ENCODE data around the gene VIPAS39.

VIPAS39 gene

GRCh38 chr14:77498984-77499527 lies 41.7 kb upstream of the VIPAS39 start:
- Histone ChIP-seq H3K4me1 (ENCODE audit: control insufficient read depth, insufficient read depth, low read length) (no peaks in the 10 kb centered on the region), H3K27ac (ENCODE audit: extremely low read depth, low read depth, low read length) (no peak overlapping the region; the same call in 1 of the 2 replicates), H3K4me3 (ENCODE audit: low read depth, low read length) (peak overlapping the region; percentile 53), H3K36me3 (ENCODE audit: control insufficient read depth in 2 of 2, insufficient read depth in 1 of 2, low read length in 2 of 2) (no peaks in the 10 kb centered on the region; a peak in 1 of 3 replicates), H3K9me3 (ENCODE audit: control insufficient read depth, insufficient read depth, low read depth, low read length) (no peaks in the 10 kb centered on the region)
- ChIA-PET CTCF (interaction anchor here (1.2 kb wide), 1 partner anchor 40 kb away, joined by 3 read pairs; no protein-coding TSS in a partner anchor), POLR2A (interaction anchor here (1.1 kb wide), 1 partner anchor 41 kb away, joined by 3 read pairs; no protein-coding TSS in a partner anchor)
- 0 out of 2 replicates have a peak, but pooled peaks have one; percentile 11 for TF ChIP-seq PATZ1 (tag by site-specific recombination; IDR thresholded peaks at IDR 0.05)
- TF ChIP-seq ZBTB26 (tag by site-specific recombination; optimal IDR thresholded peaks at IDR 0.05), result peak; percentile 53
- TF ChIP-seq TCF7L2 (IDR thresholded peaks at IDR 0.05; ENCODE audit: borderline replicate concordance, low read depth, low read length), result peak; percentile 95
- peak; percentile 84 for TF ChIP-seq ZFHX2 (tag by site-specific recombination; conservative IDR thresholded peaks at IDR 0.05)
- TF ChIP-seq BCL6B (tag by site-specific recombination; IDR thresholded peaks at IDR 0.05), result no peak

- peak; percentile 57 for TF ChIP-seq GLIS2 (tag by site-specific recombination; IDR thresholded peaks at IDR 0.05)
- TF ChIP-seq GLIS1 (tag by site-specific recombination; IDR thresholded peaks at IDR 0.05), result peak; percentile 51; the same call in 1 of the 2 replicates
- no peak for TF ChIP-seq HIC1 (tag by site-specific recombination; IDR thresholded peaks at IDR 0.05)
- TF ChIP-seq ZSCAN5A (tag by site-specific recombination; IDR thresholded peaks at IDR 0.05), result no peak
- TF ChIP-seq ZIC2 (tag by site-specific recombination; IDR thresholded peaks at IDR 0.05), result peak; percentile 28; the same call in 1 of the 2 replicates
- TF ChIP-seq ZBTB26 (tag by site-specific recombination; optimal IDR thresholded peaks at IDR 0.05), result peak; percentile 77
- peak; percentile 32 for TF ChIP-seq SP2 (tag by site-specific recombination; IDR thresholded peaks at IDR 0.05)
- no peak for TF ChIP-seq ZNF23 (tag by site-specific recombination; IDR thresholded peaks at IDR 0.05; ENCODE audit: borderline replicate concordance)
- TF ChIP-seq ZNF223 (tag by site-specific recombination; IDR thresholded peaks at IDR 0.05), result 0 out of 2 replicates have a peak, but pooled peaks have one; percentile 62
- TF ChIP-seq ZSCAN30 (tag by site-specific recombination; IDR thresholded peaks at IDR 0.05), result 0 out of 2 replicates have a peak, but pooled peaks have one; percentile 29
- Histone ChIP-seq H3K4me3 (ENCODE audit: low read depth, low read length) (peak within 1 kb of the TSS; percentile 53), H3K36me3 (ENCODE audit: control insufficient read depth in 2 of 2, insufficient read depth in 1 of 2, low read length in 2 of 2) (no peaks in the 10 kb centered on the region), H3K27ac (ENCODE audit: extremely low read depth, low read depth, low read length) (peak within 1 kb of the TSS; percentile 11; the same call in 1 of the 2 replicates), H3K4me1 (ENCODE audit: control insufficient read depth, insufficient read depth, low read length) (no peaks in the 10 kb centered on the region), H3K9me3 (ENCODE audit: control insufficient read depth, insufficient read depth, low read depth, low read length) (no peaks in the 10 kb centered on the region)
- ChIA-PET CTCF (interaction anchor here (0.7 to 1.2 kb wide), 2 partner anchors 40 to 222 kb away, joined by 3 read pairs; no protein-coding TSS in a partner anchor), POLR2A (interaction anchor here (1.1 kb wide), 1 partner anchor 40 kb away, joined by 3 read pairs; no protein-coding TSS in a partner anchor)
These were observed 40.9 kb upstream of the VIPAS39 start, which contains the start of gene ISM2 for GRCh38 chr14:77498120-77498979. TSS of gene ISM2 (minus strand) at chr14:77498816. CDS start at chr14:77498793, 23 bp downstream.

All from HEK293 (cell line).